ENCODE measurements around the gene TMEM74B.
A peak's percentile ranks its signal among the peaks of the same experiment; 100 is the strongest.
"Not testable (repeated sequence)": the region's sequence is repeated elsewhere in the genome, so short reads cannot be mapped to it uniquely, and the experiment has no call there.

Gene TMEM74B

GRCh38 chr20:1184638-1185315 lies at the start of gene TMEM74B:
Gene TMEM74B (minus strand): TSS chr20:1184981. CDS start chr20:1183801, 1,180 bp downstream.
- DNase-seq: no peak

GRCh38 chr20:1232286-1233111 lies 47.7 kb upstream of the TMEM74B start:
- DNase-seq: no peak

GRCh38 chr20:1229541-1229940 lies 44.8 kb upstream of the TMEM74B start:
- DNase-seq: no peak

GRCh38 chr20:1225783-1226654 lies 41.2 kb upstream of the TMEM74B start, which contains the start of gene RAD21L1:
Gene RAD21L1 (plus strand): TSS chr20:1226044. CDS start chr20:1228454, 2,410 bp downstream.
- DNase-seq: no peak

- DNase-seq: no peak
Measured at GRCh38 chr20:1225263-1225782, 40.5 kb upstream of the TMEM74B start.

- no peak for DNase-seq
Measured at GRCh38 chr20:1224205-1224890, 39.6 kb upstream of the TMEM74B start.

- DNase-seq: not testable (repeated sequence)
Measured at GRCh38 chr20:1222750-1223149, 38.0 kb upstream of the TMEM74B start.

GRCh38 chr20:1216527-1217427 lies 32.0 kb upstream of the TMEM74B start:
- DNase-seq: not testable (repeated sequence)

GRCh38 chr20:1215386-1216170 lies 30.8 kb upstream of the TMEM74B start:
- DNase-seq: no peak

- DNase-seq: no peak
Measured at GRCh38 chr20:1214838-1215261, 30.1 kb upstream of the TMEM74B start.

- DNase-seq: peak; percentile 8
Measured at GRCh38 chr20:1212607-1213396, 28.0 kb upstream of the TMEM74B start.

- DNase-seq: no peak
Measured at GRCh38 chr20:1212023-1212422, 27.2 kb upstream of the TMEM74B start.

- no peak for DNase-seq
Measured at GRCh38 chr20:1210501-1210900, 25.7 kb upstream of the TMEM74B start.

GRCh38 chr20:1209447-1210387 lies 24.9 kb upstream of the TMEM74B start:
- no peak for DNase-seq

- DNase-seq: no peak
Measured at GRCh38 chr20:1207293-1207878, 22.6 kb upstream of the TMEM74B start.

GRCh38 chr20:1206366-1207148 lies 21.8 kb upstream of the TMEM74B start:
- no peak for DNase-seq

- DNase-seq: no peak
Measured at GRCh38 chr20:1205802-1206201, 21.0 kb upstream of the TMEM74B start.
